Glutamatergic neuron (in vitro differentiated cells): ENCODE measurements around the gene FBXW9. TPM values are rescaled to one million over a fixed set of nuclear protein-coding genes. Genes with fewer than 3 reads are reported as not detected.
"Not testable (repeated sequence)": the region's sequence is repeated elsewhere in the genome, so short reads cannot be mapped to it uniquely, and the experiment has no call there.

Experiments
- DNase-seq: peaks from one replicate; pipeline ENCODE4 v3.0.0; 2022
- H3K27ac Mint-ChIP-seq: one replicate; pipeline ENCODE4 v1.8.0; 2020; ENCODE audit warnings: mild to moderate bottlenecking, mixed read lengths, inconsistent platforms; ENCODE audit not compliant: unreplicated experiment
- H3K27me3 Mint-ChIP-seq: one replicate; pipeline ENCODE4 v1.8.0; 2020; ENCODE audit warnings: mild to moderate bottlenecking, moderate library complexity, mixed read lengths, inconsistent platforms; ENCODE audit not compliant: unreplicated experiment
- H3K36me3 Mint-ChIP-seq: one replicate; pipeline ENCODE4 v1.8.0; 2020; ENCODE audit warnings: mild to moderate bottlenecking, mixed read lengths, inconsistent platforms; ENCODE audit not compliant: unreplicated experiment
- H3K4me1 Mint-ChIP-seq: one replicate; pipeline ENCODE4 v1.8.0; 2020; ENCODE audit warnings: mild to moderate bottlenecking, low read depth, mixed read lengths, inconsistent platforms; ENCODE audit not compliant: unreplicated experiment
- H3K4me3 Mint-ChIP-seq: one replicate; pipeline ENCODE4 v1.8.0; 2020; ENCODE audit warnings: mild to moderate bottlenecking, mixed read lengths, inconsistent platforms; ENCODE audit not compliant: unreplicated experiment
- H3K9me3 Mint-ChIP-seq: one replicate; pipeline ENCODE4 v1.8.0; 2020; ENCODE audit warnings: mild to moderate bottlenecking, moderate library complexity, mixed read lengths, inconsistent platforms; ENCODE audit not compliant: unreplicated experiment
- total RNA-seq: library from RNA; stranded (reverse); fragmentation: NEBNext Ultra II Directional; extraction: Animal tissue kit (Norgen Biotek cat#: 25700); gene quantifications from one replicate; pipeline ENCODE4 v1.2.1, GENCODE V29; 2021; ENCODE audit not compliant: unreplicated experiment
- TF ChIP-seq, protein P1 (sequence below): fragments of 200-600 bp; sonication (generic); IDR thresholded peaks from one replicate; pipeline ENCODE4 v1.5.0; 2021; ENCODE audit not compliant: partially characterized antibody, unreplicated experiment

Gene FBXW9
- total RNA-seq, 1 donor from 2014 or later, result 7.4 TPM

DNA sequence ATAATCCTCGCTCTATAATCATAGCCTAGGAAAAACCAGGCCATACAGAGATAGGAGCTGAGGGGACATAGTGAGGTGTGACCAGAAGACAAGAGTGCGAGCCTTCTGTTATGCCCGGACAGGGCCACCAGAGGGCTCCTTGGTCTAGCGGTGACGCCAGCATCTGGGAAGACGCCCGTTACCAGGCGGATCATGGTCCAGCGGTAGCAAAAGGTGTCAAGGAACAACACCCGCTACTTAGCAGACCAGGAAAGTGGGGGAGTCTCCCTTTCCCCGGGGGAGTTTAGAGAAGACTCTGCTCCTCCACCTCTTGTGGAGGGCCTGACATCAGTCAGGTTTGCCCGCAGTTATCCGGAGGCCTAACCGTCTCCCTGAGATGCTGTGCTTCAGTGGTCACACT is 15.6 kb upstream of the FBXW9 start:
- not testable (repeated sequence) for H3K4me1 Mint-ChIP-seq, H3K36me3 Mint-ChIP-seq

DNA sequence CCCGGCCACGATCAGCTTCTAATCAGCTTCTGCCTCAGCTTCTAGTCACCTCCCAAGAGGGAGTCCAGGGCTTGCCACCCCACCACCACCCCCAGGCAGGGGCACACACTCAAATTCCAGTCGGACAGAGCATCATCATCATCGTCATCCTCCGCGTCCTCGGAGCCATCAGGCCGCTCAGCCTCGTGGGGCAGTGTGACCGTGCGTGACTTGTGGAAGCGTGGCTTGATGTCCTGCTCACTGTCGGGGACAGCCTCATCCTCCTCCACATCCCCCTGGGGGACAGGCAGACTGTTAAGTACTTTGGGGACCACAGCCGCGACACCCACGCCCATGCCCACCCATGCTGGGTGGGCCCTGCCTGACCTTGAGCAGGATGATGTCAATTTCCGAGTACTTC is 14.8 kb upstream of the FBXW9 start:
- H3K4me1 Mint-ChIP-seq, result no peaks in the 10 kb centered on the region
- no peak overlapping the region for H3K27ac Mint-ChIP-seq
- TF ChIP-seq, protein P1, sequence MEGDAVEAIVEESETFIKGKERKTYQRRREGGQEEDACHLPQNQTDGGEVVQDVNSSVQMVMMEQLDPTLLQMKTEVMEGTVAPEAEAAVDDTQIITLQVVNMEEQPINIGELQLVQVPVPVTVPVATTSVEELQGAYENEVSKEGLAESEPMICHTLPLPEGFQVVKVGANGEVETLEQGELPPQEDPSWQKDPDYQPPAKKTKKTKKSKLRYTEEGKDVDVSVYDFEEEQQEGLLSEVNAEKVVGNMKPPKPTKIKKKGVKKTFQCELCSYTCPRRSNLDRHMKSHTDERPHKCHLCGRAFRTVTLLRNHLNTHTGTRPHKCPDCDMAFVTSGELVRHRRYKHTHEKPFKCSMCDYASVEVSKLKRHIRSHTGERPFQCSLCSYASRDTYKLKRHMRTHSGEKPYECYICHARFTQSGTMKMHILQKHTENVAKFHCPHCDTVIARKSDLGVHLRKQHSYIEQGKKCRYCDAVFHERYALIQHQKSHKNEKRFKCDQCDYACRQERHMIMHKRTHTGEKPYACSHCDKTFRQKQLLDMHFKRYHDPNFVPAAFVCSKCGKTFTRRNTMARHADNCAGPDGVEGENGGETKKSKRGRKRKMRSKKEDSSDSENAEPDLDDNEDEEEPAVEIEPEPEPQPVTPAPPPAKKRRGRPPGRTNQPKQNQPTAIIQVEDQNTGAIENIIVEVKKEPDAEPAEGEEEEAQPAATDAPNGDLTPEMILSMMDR, result no peak
- no peaks in the 10 kb centered on the region for H3K9me3 Mint-ChIP-seq
- DNase-seq, result no peak
- H3K36me3 Mint-ChIP-seq, result no peaks in the 10 kb centered on the region
- H3K27me3 Mint-ChIP-seq, result no peaks in the 10 kb centered on the region
- no peak overlapping the region for H3K4me3 Mint-ChIP-seq

More for the DNA sequence above, 15.6 kb upstream of the FBXW9 start:
- H3K4me3 Mint-ChIP-seq, H3K27me3 Mint-ChIP-seq, H3K9me3 Mint-ChIP-seq: not testable (repeated sequence)
- H3K27ac Mint-ChIP-seq, result peak overlapping the region; percentile 57
- TF ChIP-seq, protein P1, result peak; percentile 40
- peak; percentile 61 for DNase-seq

DNA sequence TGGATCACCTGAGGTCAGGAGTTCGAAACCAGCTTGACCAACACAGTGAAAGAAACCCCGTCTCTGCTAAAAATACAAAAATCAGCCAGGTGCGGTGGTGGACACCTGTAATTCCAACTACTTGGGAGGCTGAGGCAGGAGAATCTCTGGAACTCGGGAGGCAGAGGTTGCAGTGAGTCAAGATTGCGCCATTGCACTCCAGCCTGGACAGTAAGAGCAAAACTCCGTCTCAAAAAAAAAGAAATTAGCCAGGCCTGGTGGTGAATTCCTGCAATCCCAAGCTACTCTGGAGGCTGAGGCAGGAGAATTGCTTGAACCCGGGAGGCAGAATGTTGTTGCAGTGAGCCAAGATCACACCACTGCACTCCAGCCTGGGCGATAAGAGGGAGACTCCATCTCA is 12.2 kb upstream of the FBXW9 start:
- H3K4me1 Mint-ChIP-seq, result no peaks in the 10 kb centered on the region
- TF ChIP-seq, protein P1, result no peak
- H3K27ac Mint-ChIP-seq, result no peak overlapping the region
- H3K9me3 Mint-ChIP-seq, result peaks cover 2% of the 10 kb centered on the region
- H3K27me3 Mint-ChIP-seq, result no peaks in the 10 kb centered on the region
- no peaks in the 10 kb centered on the region for H3K36me3 Mint-ChIP-seq
- H3K4me3 Mint-ChIP-seq, result no peak overlapping the region
- no peak for DNase-seq

GRCh38 chr19:12706332-12706718 is 9.9 kb upstream of the FBXW9 start:
- no peaks in the 10 kb centered on the region for H3K27me3 Mint-ChIP-seq
- TF ChIP-seq, protein P1, result no peak
- no peaks in the 10 kb centered on the region for H3K36me3 Mint-ChIP-seq
- no peak overlapping the region for H3K4me3 Mint-ChIP-seq
- DNase-seq, result no peak
- peaks cover 4% of the 10 kb centered on the region for H3K4me1 Mint-ChIP-seq
- peaks cover 8% of the 10 kb centered on the region for H3K9me3 Mint-ChIP-seq
- H3K27ac Mint-ChIP-seq, result no peak overlapping the region

DNA sequence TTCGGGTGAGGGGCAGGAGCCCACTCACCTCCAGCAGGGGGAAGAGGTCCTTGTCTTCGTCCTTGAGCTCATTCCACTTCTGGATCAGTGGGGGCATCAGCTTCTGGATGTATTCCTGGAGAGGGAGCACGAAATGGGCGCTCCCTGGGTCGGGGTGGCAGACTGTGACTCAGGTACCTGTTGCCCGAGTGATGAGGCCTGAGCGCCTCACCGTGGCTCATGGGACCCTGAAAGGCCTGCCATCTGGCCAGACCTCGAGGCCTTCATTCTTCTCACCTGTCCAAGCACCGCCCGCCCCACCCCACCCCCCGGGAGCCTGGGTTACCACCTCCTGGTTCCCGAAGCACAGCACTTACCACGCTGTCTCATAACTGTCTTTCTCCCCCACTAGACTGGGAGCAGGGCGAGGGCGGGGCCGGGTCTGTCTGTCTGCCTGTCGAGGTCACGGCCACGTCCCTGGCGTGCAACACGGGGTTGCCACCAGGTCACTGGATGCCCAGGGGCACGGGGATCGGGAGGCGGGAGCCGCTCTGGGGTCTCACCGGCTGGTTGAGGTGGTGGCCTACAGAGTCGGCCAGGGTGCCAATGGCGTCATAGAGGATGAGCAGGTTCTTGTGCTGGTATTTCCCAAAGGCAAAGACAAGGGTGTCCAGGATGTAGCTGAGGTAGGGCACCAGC is 9.4 kb upstream of the FBXW9 start:
- Mint-ChIP-seq H3K4me1 (peaks cover 4% of the 10 kb centered on the region), H3K36me3 (no peaks in the 10 kb centered on the region), H3K27ac (no peak overlapping the region), H3K27me3 (no peaks in the 10 kb centered on the region), H3K4me3 (no peak overlapping the region), H3K9me3 (peaks cover 8% of the 10 kb centered on the region)
- DNase-seq, result no peak
- TF ChIP-seq, protein P1, result no peak
